Trophoblast cell (in vitro differentiated cells and primary cell): ENCODE measurements around the gene GAPT.

Experiments
- DNase-seq, 2 donors: peaks; one replicate each; pipeline ENCODE4 v3.0.0-alpha.2; 2016
- H2AFZ ChIP-seq: 2 replicates; pipeline ENCODE4 v1.6.1; 2013; ENCODE audit warnings: low read length, moderate library complexity, mild to moderate bottlenecking; ENCODE audit not compliant: insufficient read depth, poor library complexity
- H2AK5ac ChIP-seq: 2 replicates; pipeline ENCODE4 v1.6.1; 2013; ENCODE audit warnings: mild to moderate bottlenecking, low read length
- H2BK120ac ChIP-seq: 2 replicates; pipeline ENCODE4 v1.6.1; 2013; ENCODE audit warnings: low read length, mild to moderate bottlenecking, moderate library complexity; ENCODE audit not compliant: insufficient read depth, poor library complexity
- H2BK12ac ChIP-seq: 2 replicates; pipeline ENCODE4 v1.6.1; 2013; ENCODE audit warnings: mild to moderate bottlenecking, low read length, moderate library complexity
- H2BK5ac ChIP-seq: 2 replicates; pipeline ENCODE4 v1.6.1; 2013; ENCODE audit warnings: low read length, low read depth, moderate library complexity, mild to moderate bottlenecking; ENCODE audit not compliant: poor library complexity
- H3K14ac ChIP-seq: 2 replicates; pipeline ENCODE4 v1.6.1; 2013; ENCODE audit warnings: mild to moderate bottlenecking, low read length
- H3K18ac ChIP-seq: 2 replicates; pipeline ENCODE4 v1.6.1; 2013; ENCODE audit warnings: mild to moderate bottlenecking, low read length
- H3K23ac ChIP-seq: 2 replicates; pipeline ENCODE4 v1.6.1; 2013; ENCODE audit warnings: low read length
- H3K27ac ChIP-seq: 2 replicates; pipeline ENCODE4 v1.5.1; 2013; ENCODE audit warnings: low read depth, mild to moderate bottlenecking, inconsistent platforms, low read length, moderate library complexity
- H3K27me3 ChIP-seq: 2 replicates; pipeline ENCODE4 v1.6.1; 2013; ENCODE audit warnings: inconsistent platforms, mild to moderate bottlenecking, low read length, moderate library complexity; ENCODE audit not compliant: insufficient read depth
- H3K36me3 ChIP-seq, 2 experiments: 1 replicate in 1 of 2; 2 replicates in 1 of 2; pipeline ENCODE4 v1.6.1; 2013; ENCODE audit warnings: low read length in 2 of 2, mild to moderate bottlenecking in 2 of 2, moderate library complexity in 1 of 2; ENCODE audit not compliant: insufficient read depth in 2 of 2, control insufficient read depth in 1 of 2
- H3K4ac ChIP-seq: 2 replicates; pipeline ENCODE4 v1.6.1; 2013; ENCODE audit warnings: low read depth, mild to moderate bottlenecking, low read length, moderate library complexity
- H3K4me1 ChIP-seq, 2 experiments: 1 replicate in 1 of 2; 2 replicates in 1 of 2; pipeline ENCODE4 v1.6.1; 2013; ENCODE audit warnings: low read length in 2 of 2, mild to moderate bottlenecking in 2 of 2, moderate library complexity in 1 of 2; ENCODE audit not compliant: insufficient read depth in 2 of 2, control insufficient read depth in 1 of 2
- H3K4me2 ChIP-seq: 2 replicates; pipeline ENCODE4 v1.6.1; 2013; ENCODE audit warnings: inconsistent platforms, mild to moderate bottlenecking, low read length, moderate library complexity
- H3K4me3 ChIP-seq: 2 replicates; pipeline ENCODE4 v1.5.1; 2013; ENCODE audit warnings: mild to moderate bottlenecking, low read depth, low read length, inconsistent platforms
- H3K79me1 ChIP-seq: one replicate; pipeline ENCODE4 v1.6.1; 2013; ENCODE audit warnings: low read length
- H3K79me2 ChIP-seq: 2 replicates; pipeline ENCODE4 v1.6.1; 2013; ENCODE audit warnings: low read length, mild to moderate bottlenecking; ENCODE audit not compliant: control insufficient read depth, insufficient read depth, poor library complexity
- H3K9ac ChIP-seq: 2 replicates; pipeline ENCODE4 v1.6.1; 2013; ENCODE audit warnings: mild to moderate bottlenecking, low read length
- H3K9me3 ChIP-seq: 2 replicates; pipeline ENCODE4 v1.6.1; 2013; ENCODE audit warnings: low read depth, mild to moderate bottlenecking, control low read depth, inconsistent platforms, low read length; ENCODE audit not compliant: insufficient read depth
- H4K12ac ChIP-seq: 2 replicates; pipeline ENCODE4 v1.6.1; 2013; ENCODE audit warnings: low read depth, mild to moderate bottlenecking, low read length, moderate library complexity
- H4K8ac ChIP-seq: 2 replicates; pipeline ENCODE4 v1.6.1; 2013; ENCODE audit warnings: low read depth, mild to moderate bottlenecking, low read length, moderate library complexity
- H4K91ac ChIP-seq: one replicate; pipeline ENCODE4 v1.6.1; 2013; ENCODE audit warnings: low read depth, mild to moderate bottlenecking, low read length, moderate library complexity
- WGBS: extraction: QIAGEN DNeasy Blood & Tissue Kit; methylation state at CpG from one replicate; pipeline ENCODE4 v1.1.7; 2013; ENCODE audit warnings: missing lambda C conversion rate; ENCODE audit not compliant: insufficient read length, insufficient coverage; ENCODE audit errors: extremely low coverage; 5-methylcytosine and 5-hydroxymethylcytosine counted together

The GAPT gene

GRCh38 chr5:58498340-58498942 is 7.2 kb downstream of the GAPT start:
- H3K4ac ChIP-seq: no peak overlapping the region
- H3K9me3 ChIP-seq: no peaks in the 10 kb centered on the region
- H3K18ac ChIP-seq: no peak overlapping the region
- H2AK5ac ChIP-seq: no peak overlapping the region
- no peak overlapping the region for H2BK120ac ChIP-seq
- no peak overlapping the region for H3K14ac ChIP-seq
- no peaks in the 10 kb centered on the region for H3K79me1 ChIP-seq
- no peak overlapping the region for H4K12ac ChIP-seq
- no peak overlapping the region for H4K91ac ChIP-seq
- DNase-seq: peak in 1 of 2 donors; percentile 35
- H4K8ac ChIP-seq: no peak overlapping the region
- no peak overlapping the region for H2AFZ ChIP-seq
- WGBS: no CpG with 5 or more reads among the region's 2 CpGs
- H3K27ac ChIP-seq: no peak overlapping the region
- H3K4me2 ChIP-seq: no peak overlapping the region
- H3K36me3 ChIP-seq: no peaks in the 10 kb centered on the region
- no peak overlapping the region for H2BK5ac ChIP-seq
- no peak overlapping the region for H2BK12ac ChIP-seq
- no peaks in the 10 kb centered on the region for H3K4me1 ChIP-seq
- H3K9ac ChIP-seq: no peak overlapping the region
- no peaks in the 10 kb centered on the region for H3K79me2 ChIP-seq
- no peaks in the 10 kb centered on the region for H3K27me3 ChIP-seq
- no peak overlapping the region for H3K4me3 ChIP-seq
- no peak overlapping the region for H3K23ac ChIP-seq

GRCh38 chr5:58499231-58499630 is 8.0 kb downstream of the GAPT start:
- Histone ChIP-seq H3K9ac (no peak overlapping the region), H3K4me1 (no peaks in the 10 kb centered on the region), H3K9me3 (no peaks in the 10 kb centered on the region), H3K27me3 (no peaks in the 10 kb centered on the region), H2BK12ac (no peak overlapping the region), H3K27ac (no peak overlapping the region), H3K79me2 (no peaks in the 10 kb centered on the region), H2BK120ac (no peak overlapping the region), H3K18ac (no peak overlapping the region), H3K23ac (no peak overlapping the region), H2AFZ (no peak overlapping the region), H2AK5ac (no peak overlapping the region), H3K4ac (no peak overlapping the region), H3K79me1 (no peaks in the 10 kb centered on the region), H4K12ac (no peak overlapping the region), H3K14ac (no peak overlapping the region), H3K4me2 (no peak overlapping the region), H4K91ac (no peak overlapping the region), H2BK5ac (no peak overlapping the region), H4K8ac (no peak overlapping the region), H3K4me3 (no peak overlapping the region), H3K36me3 (no peaks in the 10 kb centered on the region)
- no CpG with 5 or more reads among the region's 3 CpGs for WGBS
- DNase-seq: no peak

GRCh38 chr5:58499941-58500340 is 8.7 kb downstream of the GAPT start:
- Histone ChIP-seq H2AK5ac (no peak overlapping the region), H3K27me3 (no peaks in the 10 kb centered on the region), H3K4me1 (no peaks in the 10 kb centered on the region), H4K8ac (no peak overlapping the region), H4K91ac (no peak overlapping the region), H2BK120ac (no peak overlapping the region), H3K9me3 (no peaks in the 10 kb centered on the region), H3K4me3 (no peak overlapping the region), H3K36me3 (no peaks in the 10 kb centered on the region), H3K27ac (no peak overlapping the region), H3K79me2 (no peaks in the 10 kb centered on the region), H3K14ac (no peak overlapping the region), H2BK12ac (no peak overlapping the region), H2BK5ac (no peak overlapping the region), H3K4me2 (no peak overlapping the region), H4K12ac (no peak overlapping the region), H3K23ac (no peak overlapping the region), H3K79me1 (no peaks in the 10 kb centered on the region), H3K18ac (no peak overlapping the region), H2AFZ (no peak overlapping the region), H3K4ac (no peak overlapping the region), H3K9ac (no peak overlapping the region)
- no peak for DNase-seq
- no CpG with 5 or more reads among the region's 2 CpGs for WGBS

- H4K12ac ChIP-seq: no peak overlapping the region
- H3K4me2 ChIP-seq: no peak overlapping the region
- H3K27ac ChIP-seq: no peak overlapping the region
- no peaks in the 10 kb centered on the region for H3K9me3 ChIP-seq
- no peak overlapping the region for H2AFZ ChIP-seq
- no CpG with 5 or more reads among the region's 2 CpGs for WGBS
- no peak overlapping the region for H3K14ac ChIP-seq
- no peak overlapping the region for H3K4ac ChIP-seq
- H3K79me1 ChIP-seq: no peaks in the 10 kb centered on the region
- H3K36me3 ChIP-seq: no peaks in the 10 kb centered on the region
- DNase-seq: peak; percentile 46 to 86
- H4K8ac ChIP-seq: no peak overlapping the region
- no peak overlapping the region for H3K9ac ChIP-seq
- H2AK5ac ChIP-seq: no peak overlapping the region
- no peak overlapping the region for H2BK5ac ChIP-seq
- H3K4me3 ChIP-seq: no peak overlapping the region
- H2BK120ac ChIP-seq: no peak overlapping the region
- H3K23ac ChIP-seq: no peak overlapping the region
- H3K4me1 ChIP-seq: no peaks in the 10 kb centered on the region
- H3K27me3 ChIP-seq: no peaks in the 10 kb centered on the region
- H2BK12ac ChIP-seq: no peak overlapping the region
- H3K18ac ChIP-seq: no peak overlapping the region
- no peak overlapping the region for H4K91ac ChIP-seq
- no peaks in the 10 kb centered on the region for H3K79me2 ChIP-seq
Observed at GRCh38 chr5:58501778-58502417, 10.7 kb downstream of the GAPT start.
